K562 (cell line): ENCODE data around the gene NUP85. TPM values are rescaled to one million over a fixed set of nuclear protein-coding genes. Genes with fewer than 3 reads are reported as not detected.

ENCODE experiments used
- CREB5 ChIP-seq: fragments of 250-450 bp; sonication (Bioruptor Pico); IDR thresholded peaks from 2 replicates; pipeline ENCODE4 v1.5.0; 2020; ENCODE audit warnings: mild to moderate bottlenecking
- GABPB2 ChIP-seq: fragments of 250-450 bp; sonication (Bioruptor Pico); conservative IDR thresholded peaks from 2 replicates; pipeline ENCODE4 v1.5.1; 2021; ENCODE audit warnings: mild to moderate bottlenecking
- KDM5B ChIP-seq: fragments of 200-600 bp; sonication (generic); IDR thresholded peaks from 2 replicates; pipeline ENCODE4 v1.6.1; 2012; ENCODE audit warnings: low read depth, mild to moderate bottlenecking, moderate library complexity, low read length, control low read depth, inconsistent platforms; ENCODE audit not compliant: insufficient replicate concordance
- L3MBTL2 ChIP-seq: fragments of 450-650 bp; IDR thresholded peaks from 2 replicates; pipeline ENCODE4 v1.6.1; 2016; ENCODE audit warnings: mild to moderate bottlenecking, moderate library complexity
- MAFG ChIP-seq: fragments of 450-650 bp; conservative IDR thresholded peaks from 2 replicates; pipeline ENCODE4 v1.6.1; 2016; ENCODE audit warnings: missing genetic modification characterization, missing compliant biosample characterization
- MBD2 ChIP-seq: sonication (generic); IDR thresholded peaks from 2 replicates; pipeline ENCODE4 v1.6.1; 2016; ENCODE audit warnings: low read depth, borderline replicate concordance
- MCM7 ChIP-seq, 2 experiments: fragments of 450-650 bp; IDR thresholded peaks; 2 replicates each; pipeline ENCODE4 v1.6.1; 2016 to 2018
- NONO ChIP-seq, 2 experiments: fragments of 200-400 bp in 1 of 2; fragments of 450-650 bp in 1 of 2; formaldehyde crosslinking in 1 of 2; IDR thresholded peaks; 2 replicates each; pipeline ENCODE4 v1.6.1; 2017; ENCODE audit warnings: low read depth in 2 of 2, mild to moderate bottlenecking in 2 of 2, moderate library complexity in 2 of 2, low read length in 1 of 2
- PURB ChIP-seq: sonication (generic); formaldehyde crosslinking; IDR thresholded peaks from 2 replicates; pipeline ENCODE4 v1.9.0; 2021; ENCODE audit warnings: low read depth, mild to moderate bottlenecking, missing genetic modification reagents
- RBM14 ChIP-seq: fragments of 200-400 bp; formaldehyde crosslinking; IDR thresholded peaks from 2 replicates; pipeline ENCODE4 v1.6.1; 2018; ENCODE audit warnings: low read depth, mild to moderate bottlenecking, low read length, moderate library complexity, borderline replicate concordance; ENCODE audit not compliant: insufficient read depth
- SMAD4 ChIP-seq: fragments of 250-450 bp; sonication (Bioruptor Pico); conservative IDR thresholded peaks from 2 replicates; pipeline ENCODE4 v1.8.0; 2021; ENCODE audit warnings: inconsistent platforms, mild to moderate bottlenecking, moderate library complexity
- SREBF2 ChIP-seq: sonication (generic); formaldehyde crosslinking; IDR thresholded peaks from 2 replicates; pipeline ENCODE4 v1.4.0; 2020; ENCODE audit warnings: mild to moderate bottlenecking, missing genetic modification reagents
- ZNF354B ChIP-seq: fragments of 250-450 bp; sonication (Bioruptor Pico); IDR thresholded peaks from 2 replicates; pipeline ENCODE4 v1.4.0; 2020
- ZNF586 ChIP-seq: fragments of 450-650 bp; formaldehyde crosslinking; conservative IDR thresholded peaks from 2 replicates; pipeline ENCODE4 v1.4.0; 2020; ENCODE audit warnings: mild to moderate bottlenecking, moderate library complexity
- polyA plus RNA-seq, 8 experiments: library from polyadenylated mRNA; depleted of rRNA in 4 of 8; stranded (reverse) in 5 of 8; unstranded in 3 of 8; fragments of >200 nt; fragmentation: Nextera tagmentation in 2 of 8; fragmentation: Illumina TruSeq in 1 of 8; extraction: Ambion mirVana in 2 of 8; extraction: Trizol in 1 of 8; gene quantifications; 2 replicates each; pipeline versions ENCODE4 v1.2.1 to v1.2.3, GENCODE V29; 2011 to 2014; ENCODE audit warnings: inconsistent platforms in 1 of 8, missing spikeins in 1 of 8
- total RNA-seq, 7 experiments: library from RNA; depleted of rRNA in 6 of 7; stranded (reverse); fragments of >200 nt in 6 of 7; fragmentation: Illumina TruSeq in 2 of 7; extraction: Trizol in 2 of 7; gene quantifications; 2 replicates each; pipeline versions ENCODE4 v1.2.1 to v1.2.3, GENCODE V29; 2011 to 2021; ENCODE audit warnings: low replicate concordance in 1 of 7
- TF ChIP-seq, protein P1 (sequence below): fragments of 150-350 bp; conservative IDR thresholded peaks from 2 replicates; pipeline ENCODE4 v1.6.1; 2014; ENCODE audit warnings: low read length
- TF ChIP-seq, protein P2 (sequence below): sonication (generic); formaldehyde crosslinking; IDR thresholded peaks from 2 replicates; pipeline ENCODE4 v1.8.1; 2023; ENCODE audit warnings: missing genetic modification reagents, mild to moderate bottlenecking, borderline replicate concordance
- TF ChIP-seq, protein P3 (sequence below): fragments of 450-650 bp; formaldehyde crosslinking; IDR thresholded peaks from 2 replicates; pipeline ENCODE4 v1.4.0; 2020; ENCODE audit warnings: mild to moderate bottlenecking

NUP85 gene
- total and polyA plus RNA-seq, 9 of the 15 experiments (the other 6 are each of a cell fraction or from before 2014, with no cell fraction given): 50.2 to 177 (median 110) TPM

DNA sequence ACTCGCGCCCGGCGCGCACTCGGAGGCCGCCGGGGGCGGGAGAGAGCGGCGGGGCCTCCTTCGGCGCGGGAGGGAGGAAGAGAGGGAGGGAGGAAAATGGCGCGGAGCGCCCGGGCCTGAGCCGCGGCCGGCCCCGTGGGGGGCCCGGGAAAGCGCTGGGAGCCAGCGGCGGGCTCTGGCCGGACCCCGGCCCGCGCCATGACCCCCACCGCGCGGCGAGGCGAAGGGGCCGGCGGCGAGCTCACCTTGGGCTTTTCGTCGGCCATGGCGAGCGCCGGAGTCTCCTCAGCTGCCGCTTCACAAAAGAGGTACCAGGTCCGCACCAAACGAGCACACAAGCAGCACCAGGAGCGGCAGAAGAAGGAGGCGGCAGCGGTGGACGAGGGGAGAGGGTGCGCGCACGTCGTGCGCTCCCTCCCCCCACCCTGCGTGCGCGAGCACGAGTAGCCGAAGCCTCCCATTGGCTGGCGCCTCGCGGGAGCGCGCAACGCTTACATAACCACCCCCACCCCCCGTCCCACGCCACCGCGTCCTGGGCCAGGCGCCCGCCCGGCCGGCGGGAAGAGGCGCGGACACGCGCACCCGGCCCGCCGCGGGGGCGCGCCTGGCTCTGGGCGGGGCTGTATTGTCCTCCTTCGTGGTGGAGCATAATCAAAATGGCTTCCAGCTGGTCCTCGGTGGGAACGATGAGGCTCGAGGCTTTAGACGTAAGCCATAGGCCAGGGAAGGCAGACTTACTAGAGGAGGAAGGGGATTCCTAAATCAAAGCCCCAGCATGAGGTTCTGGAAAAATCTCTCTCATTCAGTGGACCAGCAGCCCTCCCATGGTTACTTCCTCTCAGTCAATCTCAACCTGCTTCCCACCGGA, 22.7 kb upstream of the NUP85 start, which contains the start of gene SUMO2 (continued):
- TF ChIP-seq, protein P1, sequence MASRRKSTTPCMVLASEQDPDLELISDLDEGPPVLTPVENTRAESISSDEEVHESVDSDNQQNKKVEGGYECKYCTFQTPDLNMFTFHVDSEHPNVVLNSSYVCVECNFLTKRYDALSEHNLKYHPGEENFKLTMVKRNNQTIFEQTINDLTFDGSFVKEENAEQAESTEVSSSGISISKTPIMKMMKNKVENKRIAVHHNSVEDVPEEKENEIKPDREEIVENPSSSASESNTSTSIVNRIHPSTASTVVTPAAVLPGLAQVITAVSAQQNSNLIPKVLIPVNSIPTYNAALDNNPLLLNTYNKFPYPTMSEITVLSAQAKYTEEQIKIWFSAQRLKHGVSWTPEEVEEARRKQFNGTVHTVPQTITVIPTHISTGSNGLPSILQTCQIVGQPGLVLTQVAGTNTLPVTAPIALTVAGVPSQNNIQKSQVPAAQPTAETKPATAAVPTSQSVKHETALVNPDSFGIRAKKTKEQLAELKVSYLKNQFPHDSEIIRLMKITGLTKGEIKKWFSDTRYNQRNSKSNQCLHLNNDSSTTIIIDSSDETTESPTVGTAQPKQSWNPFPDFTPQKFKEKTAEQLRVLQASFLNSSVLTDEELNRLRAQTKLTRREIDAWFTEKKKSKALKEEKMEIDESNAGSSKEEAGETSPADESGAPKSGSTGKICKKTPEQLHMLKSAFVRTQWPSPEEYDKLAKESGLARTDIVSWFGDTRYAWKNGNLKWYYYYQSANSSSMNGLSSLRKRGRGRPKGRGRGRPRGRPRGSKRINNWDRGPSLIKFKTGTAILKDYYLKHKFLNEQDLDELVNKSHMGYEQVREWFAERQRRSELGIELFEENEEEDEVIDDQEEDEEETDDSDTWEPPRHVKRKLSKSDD: 0 out of 2 replicates have a peak, but pooled peaks have one; percentile 36
- TF ChIP-seq SMAD4: peak; percentile 87
- TF ChIP-seq L3MBTL2: peak; percentile 81
- TF ChIP-seq MBD2: no peak
- TF ChIP-seq KDM5B: peak; percentile 54
- TF ChIP-seq GABPB2 (CRISPR knock-in tag): no peak
- TF ChIP-seq, protein P2, sequence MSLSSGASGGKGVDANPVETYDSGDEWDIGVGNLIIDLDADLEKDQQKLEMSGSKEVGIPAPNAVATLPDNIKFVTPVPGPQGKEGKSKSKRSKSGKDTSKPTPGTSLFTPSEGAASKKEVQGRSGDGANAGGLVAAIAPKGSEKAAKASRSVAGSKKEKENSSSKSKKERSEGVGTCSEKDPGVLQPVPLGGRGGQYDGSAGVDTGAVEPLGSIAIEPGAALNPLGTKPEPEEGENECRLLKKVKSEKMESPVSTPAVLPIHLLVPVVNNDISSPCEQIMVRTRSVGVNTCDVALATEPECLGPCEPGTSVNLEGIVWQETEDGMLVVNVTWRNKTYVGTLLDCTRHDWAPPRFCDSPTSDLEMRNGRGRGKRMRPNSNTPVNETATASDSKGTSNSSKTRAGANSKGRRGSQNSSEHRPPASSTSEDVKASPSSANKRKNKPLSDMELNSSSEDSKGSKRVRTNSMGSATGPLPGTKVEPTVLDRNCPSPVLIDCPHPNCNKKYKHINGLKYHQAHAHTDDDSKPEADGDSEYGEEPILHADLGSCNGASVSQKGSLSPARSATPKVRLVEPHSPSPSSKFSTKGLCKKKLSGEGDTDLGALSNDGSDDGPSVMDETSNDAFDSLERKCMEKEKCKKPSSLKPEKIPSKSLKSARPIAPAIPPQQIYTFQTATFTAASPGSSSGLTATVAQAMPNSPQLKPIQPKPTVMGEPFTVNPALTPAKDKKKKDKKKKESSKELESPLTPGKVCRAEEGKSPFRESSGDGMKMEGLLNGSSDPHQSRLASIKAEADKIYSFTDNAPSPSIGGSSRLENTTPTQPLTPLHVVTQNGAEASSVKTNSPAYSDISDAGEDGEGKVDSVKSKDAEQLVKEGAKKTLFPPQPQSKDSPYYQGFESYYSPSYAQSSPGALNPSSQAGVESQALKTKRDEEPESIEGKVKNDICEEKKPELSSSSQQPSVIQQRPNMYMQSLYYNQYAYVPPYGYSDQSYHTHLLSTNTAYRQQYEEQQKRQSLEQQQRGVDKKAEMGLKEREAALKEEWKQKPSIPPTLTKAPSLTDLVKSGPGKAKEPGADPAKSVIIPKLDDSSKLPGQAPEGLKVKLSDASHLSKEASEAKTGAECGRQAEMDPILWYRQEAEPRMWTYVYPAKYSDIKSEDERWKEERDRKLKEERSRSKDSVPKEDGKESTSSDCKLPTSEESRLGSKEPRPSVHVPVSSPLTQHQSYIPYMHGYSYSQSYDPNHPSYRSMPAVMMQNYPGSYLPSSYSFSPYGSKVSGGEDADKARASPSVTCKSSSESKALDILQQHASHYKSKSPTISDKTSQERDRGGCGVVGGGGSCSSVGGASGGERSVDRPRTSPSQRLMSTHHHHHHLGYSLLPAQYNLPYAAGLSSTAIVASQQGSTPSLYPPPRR (CRISPR knock-in tag): no peak
- TF ChIP-seq SREBF2: no peak
- peak; percentile 39 to 48; a peak in 2 of 4 replicates for TF ChIP-seq NONO (IDR thresholded peaks at IDR 0.05; ENCODE audit: low read depth in 2 of 2, low read length in 1 of 2)
- TF ChIP-seq RBM14: no peak
- TF ChIP-seq MCM7 (IDR thresholded peaks at IDR 0.05): no peak
- TF ChIP-seq CREB5 (CRISPR knock-in tag): no peak
- no peak for TF ChIP-seq ZNF354B (CRISPR knock-in tag)
- no peak for TF ChIP-seq MAFG (tag)
- no peak for TF ChIP-seq PURB (CRISPR knock-in tag)
- 0 out of 2 replicates have a peak, but pooled peaks have one; percentile 39 for TF ChIP-seq ZNF586
- TF ChIP-seq, protein P3, sequence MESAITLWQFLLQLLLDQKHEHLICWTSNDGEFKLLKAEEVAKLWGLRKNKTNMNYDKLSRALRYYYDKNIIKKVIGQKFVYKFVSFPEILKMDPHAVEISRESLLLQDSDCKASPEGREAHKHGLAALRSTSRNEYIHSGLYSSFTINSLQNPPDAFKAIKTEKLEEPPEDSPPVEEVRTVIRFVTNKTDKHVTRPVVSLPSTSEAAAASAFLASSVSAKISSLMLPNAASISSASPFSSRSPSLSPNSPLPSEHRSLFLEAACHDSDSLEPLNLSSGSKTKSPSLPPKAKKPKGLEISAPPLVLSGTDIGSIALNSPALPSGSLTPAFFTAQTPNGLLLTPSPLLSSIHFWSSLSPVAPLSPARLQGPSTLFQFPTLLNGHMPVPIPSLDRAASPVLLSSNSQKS (CRISPR knock-in tag): no peak
